GM12891 (cell line): Measurements from ENCODE around the gene RALGAPB.

Experiments used
- SPI1 ChIP-seq: IDR thresholded peaks from 2 replicates; pipeline ENCODE4 v1.6.1; 2011; ENCODE audit warnings: low read depth, low read length, control low read depth
- TAF1 ChIP-seq: IDR thresholded peaks from 2 replicates; pipeline ENCODE4 v1.6.1; 2011; ENCODE audit warnings: low read depth, low read length, control low read depth

- TF ChIP-seq TAF1: no peak
- no peak for TF ChIP-seq SPI1
Observed at GRCh38 chr20:38608188-38608587, 135.5 kb downstream of the RALGAPB start.
